Measurements from ENCODE around the gene FANCI. TPM values are rescaled to one million over a fixed set of nuclear protein-coding genes. Genes with fewer than 3 reads are reported as not detected.

FANCI gene
- total and polyA plus RNA-seq, 2 experiments from 2014 or later = 63.6 to 66.8 TPM

- Mint-ChIP-seq H3K27me3 (ENCODE audit: insufficient read depth, low read depth, poor library complexity) (peaks cover 8% of the 10 kb centered on the region), H3K4me3 (no peak overlapping the region), H3K9me3 (no peaks in the 10 kb centered on the region), H3K4me1 (no peaks in the 10 kb centered on the region), H3K27ac (no peak overlapping the region; the same call in 1 of the 2 replicates), H3K36me3 (ENCODE audit: low read depth) (peaks cover 84% of the 10 kb centered on the region)
- Histone ChIP-seq H4K20me1 (replicated peaks; ENCODE audit: insufficient read depth) (peaks cover 33% of the 10 kb centered on the region), H3K4me1 (ENCODE audit: insufficient read depth) (no peaks in the 10 kb centered on the region), H2AFZ (no peak overlapping the region), H3K79me2 (replicated peaks; ENCODE audit: insufficient read depth) (no peaks in the 10 kb centered on the region), H3K4me3 (no peak overlapping the region), H3K4me2 (no peak overlapping the region), H3K36me3 (ENCODE audit: insufficient read depth) (peaks cover 40% of the 10 kb centered on the region), H3K27ac (ENCODE audit: low read depth) (no peak overlapping the region), H3F3A (replicated peaks; ENCODE audit: low read depth) (peaks cover 10% of the 10 kb centered on the region), H3K9me2 (ENCODE audit: insufficient read depth) (no peaks in the 10 kb centered on the region), H3K27me3 (ENCODE audit: insufficient read depth) (no peaks in the 10 kb centered on the region)
- DNase-seq (ENCODE audit: low spot score) = no peak
- TF ChIP-seq POLR2AphosphoS5 (IDR thresholded peaks at IDR 0.05; ENCODE audit: low read depth) (no peak), ETS1 (IDR thresholded peaks at IDR 0.05) (no peak), JUNB (IDR thresholded peaks at IDR 0.05; ENCODE audit: unreplicated experiment) (no peak), REST (IDR thresholded peaks at IDR 0.05; ENCODE audit: unreplicated experiment) (no peak), NANOG (IDR thresholded peaks at IDR 0.05; ENCODE audit: borderline replicate concordance) (no peak), ZNF114 (CRISPR knock-in tag; IDR thresholded peaks at IDR 0.05) (no peak), ZNF331 (CRISPR knock-in tag; IDR thresholded peaks at IDR 0.05; ENCODE audit: low read depth) (no peak), STAT1 (IDR thresholded peaks at IDR 0.05; ENCODE audit: unreplicated experiment) (no peak), CREB1 (CRISPR knock-in tag; IDR thresholded peaks at IDR 0.05; ENCODE audit: low read depth) (no peak), CTCF (conservative IDR thresholded peaks at IDR 0.05; ENCODE audit: low read depth in 2 of 2) (no peak), EZH2 (IDR thresholded peaks at IDR 0.05; ENCODE audit: low read depth, unreplicated experiment) (no peak)
- ATAC-seq = no peak
Measured at GRCh38 chr15:89316504-89316903, 72.7 kb downstream of the FANCI start.

Data from GM23338 (cell line).